Calu3 (cell line): ENCODE measurements around the gene PARVB. TPM values are rescaled to one million over a fixed set of nuclear protein-coding genes. Genes with fewer than 3 reads are reported as not detected.
"Not testable (repeated sequence)": the region's sequence is repeated elsewhere in the genome, so short reads cannot be mapped to it uniquely, and the experiment has no call there.

Experiments
- BruUV-seq: library from RNA; stranded (reverse); fragments of 400-500 nt; replicated peaks from 2 replicates; lab custom pipeline; 2021; lab: Mats Ljungman, UMichigan
- CTCF ChIA-PET: fragments of 300-600 bp; sonication (Branson Sonifier 250); formaldehyde crosslinking; loops from one replicate; lab custom pipeline; 2022; ENCODE audit warnings: antibody characterized with exemption; lab: Charles Lee
- DNase-seq: peaks from one replicate; pipeline ENCODE4 v3.0.0; 2022
- H3K27ac Mint-ChIP-seq: one replicate; pipeline ENCODE4 v1.8.0; 2022; ENCODE audit warnings: mixed read lengths; ENCODE audit not compliant: unreplicated experiment
- H3K27me3 Mint-ChIP-seq: one replicate; pipeline ENCODE4 v1.8.0; 2022; ENCODE audit warnings: mixed read lengths; ENCODE audit not compliant: unreplicated experiment
- H3K36me3 Mint-ChIP-seq: one replicate; pipeline ENCODE4 v1.8.0; 2022; ENCODE audit warnings: mild to moderate bottlenecking, moderate library complexity, mixed read lengths; ENCODE audit not compliant: insufficient read depth, unreplicated experiment
- H3K4me1 Mint-ChIP-seq: one replicate; pipeline ENCODE4 v1.8.0; 2022; ENCODE audit warnings: mild to moderate bottlenecking, low read depth, mixed read lengths; ENCODE audit not compliant: unreplicated experiment
- H3K4me3 Mint-ChIP-seq: one replicate; pipeline ENCODE4 v1.8.0; 2022; ENCODE audit warnings: mild to moderate bottlenecking, low read depth, moderate library complexity, mixed read lengths; ENCODE audit not compliant: unreplicated experiment
- H3K9me3 Mint-ChIP-seq: one replicate; pipeline ENCODE4 v1.8.0; 2022; ENCODE audit warnings: low read depth, mixed read lengths; ENCODE audit not compliant: unreplicated experiment
- CTCF ChIP-seq: fragments of 200-600 bp; IDR thresholded peaks from one replicate; pipeline ENCODE4 v1.8.0; 2022; ENCODE audit warnings: antibody characterized with exemption; ENCODE audit not compliant: unreplicated experiment
- intact Hi-C: fragments of 100-400 bp; cut with micrococcal nuclease; formaldehyde crosslinking; loops from one replicate; pipeline ENCODE4 v1.10.0; 2022; ENCODE audit not compliant: unreplicated experiment
- total RNA-seq: library from RNA; stranded (reverse); gene quantifications from 2 replicates; pipeline ENCODE4 v1.2.3, GENCODE V29; 2022

The PARVB gene
- total RNA-seq, 1 experiment from 2014 or later = 15.6 TPM

DNA sequence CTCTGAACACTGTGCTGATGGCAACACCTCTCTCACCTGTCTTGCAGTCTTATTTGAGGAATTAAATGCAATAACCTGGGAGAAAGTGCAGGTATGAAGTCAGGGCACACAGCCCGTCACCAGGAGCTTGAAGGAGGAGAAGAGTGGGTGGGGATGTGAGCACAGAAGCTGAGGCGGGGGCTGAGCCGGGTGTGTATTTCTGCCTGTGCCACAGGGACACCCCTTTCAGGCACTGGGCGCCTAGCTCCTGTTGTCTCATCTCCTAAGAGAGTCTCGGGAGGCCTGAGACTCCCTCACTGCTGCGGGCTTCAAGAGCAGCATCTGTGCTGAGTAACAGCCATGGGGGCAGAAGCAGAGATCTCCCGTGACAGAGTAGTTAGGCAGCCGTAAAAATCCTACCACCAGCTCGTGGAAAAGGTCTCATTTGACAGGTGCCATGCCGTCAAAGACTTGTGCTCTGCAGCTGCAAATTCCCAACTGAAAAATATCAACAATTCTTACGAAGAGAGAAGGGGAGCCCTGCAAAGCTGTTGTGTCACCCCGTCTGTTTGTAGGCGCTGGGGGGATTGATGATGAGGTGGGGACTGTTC lies 26.8 kb downstream of the PARVB start:
- no peaks in the 10 kb centered on the region for H3K36me3 Mint-ChIP-seq
- no peak for TF ChIP-seq CTCF
- H3K27ac Mint-ChIP-seq = no peak overlapping the region
- H3K27me3 Mint-ChIP-seq = no peaks in the 10 kb centered on the region
- no TSS peak for BruUV-seq
- no peaks in the 10 kb centered on the region for H3K9me3 Mint-ChIP-seq
- no peak overlapping the region for H3K4me3 Mint-ChIP-seq
- no peak for DNase-seq
- no peaks in the 10 kb centered on the region for H3K4me1 Mint-ChIP-seq
- CTCF ChIA-PET = no interaction called here
- intact Hi-C loops = no loop called here

GRCh38 chr22:44051358-44051757 lies 27.3 kb downstream of the PARVB start:
- no TSS peak for BruUV-seq
- DNase-seq = no peak
- Mint-ChIP-seq H3K4me1 (no peaks in the 10 kb centered on the region), H3K4me3 (no peak overlapping the region), H3K9me3 (no peaks in the 10 kb centered on the region), H3K36me3 (no peaks in the 10 kb centered on the region), H3K27me3 (no peaks in the 10 kb centered on the region), H3K27ac (no peak overlapping the region)
- CTCF ChIA-PET = no interaction called here
- TF ChIP-seq CTCF = no peak
- intact Hi-C loops = no loop called here

GRCh38 chr22:44051961-44052360 lies 27.9 kb downstream of the PARVB start:
- no peak for DNase-seq
- H3K27me3 Mint-ChIP-seq = no peaks in the 10 kb centered on the region
- no peaks in the 10 kb centered on the region for H3K36me3 Mint-ChIP-seq
- no peak for TF ChIP-seq CTCF
- intact Hi-C loops = no loop called here
- CTCF ChIA-PET = no interaction called here
- no peak overlapping the region for H3K27ac Mint-ChIP-seq
- no peaks in the 10 kb centered on the region for H3K4me1 Mint-ChIP-seq
- no peak overlapping the region for H3K4me3 Mint-ChIP-seq
- BruUV-seq = no TSS peak
- H3K9me3 Mint-ChIP-seq = no peaks in the 10 kb centered on the region

GRCh38 chr22:44055805-44056204 lies 31.7 kb downstream of the PARVB start:
- H3K4me3 Mint-ChIP-seq = no peak overlapping the region
- DNase-seq = no peak
- no peak overlapping the region for H3K27ac Mint-ChIP-seq
- peaks cover 7% of the 10 kb centered on the region for H3K4me1 Mint-ChIP-seq
- H3K27me3 Mint-ChIP-seq = no peaks in the 10 kb centered on the region
- H3K36me3 Mint-ChIP-seq = no peaks in the 10 kb centered on the region
- CTCF ChIA-PET = no interaction called here
- no peak for TF ChIP-seq CTCF
- intact Hi-C loops = no loop called here
- no peaks in the 10 kb centered on the region for H3K9me3 Mint-ChIP-seq
- BruUV-seq = no TSS peak

DNA sequence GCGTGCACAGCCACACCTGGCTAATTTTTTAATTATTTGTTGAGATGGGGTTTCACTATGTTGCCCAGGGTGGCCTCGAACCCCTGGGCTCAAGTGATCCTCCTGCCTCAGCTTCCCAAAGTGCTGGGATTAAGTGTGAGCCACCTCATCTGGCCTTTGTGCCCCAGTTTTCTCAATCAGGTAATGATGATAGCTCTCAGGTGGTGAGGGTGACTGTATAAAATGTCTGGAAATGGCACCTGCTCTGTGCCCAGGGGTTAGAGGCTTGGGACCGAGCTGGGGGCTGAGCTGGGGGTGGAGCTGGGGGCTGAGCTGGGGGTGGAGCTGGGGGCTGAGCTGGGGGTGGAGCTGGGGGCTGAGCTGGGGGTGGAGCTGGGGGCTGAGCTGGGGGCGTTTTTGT lies 32.5 kb downstream of the PARVB start:
- intact Hi-C loops, H3K36me3 Mint-ChIP-seq, H3K27me3 Mint-ChIP-seq, BruUV-seq, H3K4me3 Mint-ChIP-seq, H3K9me3 Mint-ChIP-seq, DNase-seq, H3K4me1 Mint-ChIP-seq, H3K27ac Mint-ChIP-seq: not testable (repeated sequence)
- CTCF ChIA-PET = interaction anchor here (0.6 to 0.7 kb wide), 2 partner anchors 48 to 912 kb away, joined by 3 to 4 read pairs; no protein-coding TSS in a partner anchor
